Retina (tissue), 1 donor: ENCODE measurements around the gene TREX2.

Experiments
- DNase-seq: peaks from one replicate; pipeline ENCODE4 v3.0.0-alpha.2; 2016

The TREX2 gene

DNA sequence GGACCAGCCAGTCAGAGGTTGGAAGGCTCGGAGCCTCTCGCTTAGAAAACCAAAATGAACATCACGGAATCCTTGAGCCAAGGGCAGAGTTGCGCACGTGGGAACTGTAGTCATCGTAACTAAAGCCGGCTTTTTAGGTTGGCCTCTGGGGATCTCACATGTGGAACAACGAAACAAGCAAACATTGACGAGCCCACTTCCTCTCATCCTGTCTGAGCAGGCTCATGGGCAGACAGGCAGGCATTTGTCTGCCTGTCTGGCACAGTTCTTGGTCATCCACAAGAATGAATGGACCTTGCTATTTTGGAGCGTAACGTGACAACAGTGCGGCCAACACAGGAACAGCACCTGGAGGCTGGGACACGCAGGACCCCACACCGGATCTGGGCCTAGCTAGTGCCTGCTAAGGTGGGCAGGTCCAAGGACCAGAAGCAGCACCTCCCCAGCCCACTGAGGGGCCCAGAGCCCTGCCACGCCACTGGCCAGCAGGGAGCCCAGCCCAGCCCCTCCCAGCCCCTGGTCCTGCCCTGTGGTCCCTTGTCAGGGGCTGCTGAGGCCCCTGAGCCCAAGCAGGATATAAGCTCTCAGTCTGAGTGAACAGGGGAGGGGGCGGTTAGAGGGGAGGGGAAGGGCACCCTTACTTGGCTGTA is 9.2 kb upstream of the TREX2 start:
- no peak for DNase-seq

DNA sequence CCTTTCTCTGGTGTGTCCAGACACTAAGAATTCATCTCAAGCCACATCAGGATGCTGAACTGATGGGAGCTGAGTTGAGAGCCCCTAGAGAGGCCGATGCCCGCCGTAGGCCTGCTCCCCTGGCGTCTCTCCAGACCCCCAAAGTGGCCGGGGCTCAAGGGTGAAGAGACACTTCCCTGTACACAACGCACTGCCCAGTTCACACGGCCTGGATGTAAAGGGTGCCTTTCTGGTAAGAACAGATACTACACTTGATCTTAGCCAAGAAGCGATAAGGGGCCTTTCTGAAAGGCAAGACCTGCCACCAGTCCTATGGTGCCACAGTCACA is 5.1 kb upstream of the TREX2 start:
- DNase-seq, result no peak

DNA sequence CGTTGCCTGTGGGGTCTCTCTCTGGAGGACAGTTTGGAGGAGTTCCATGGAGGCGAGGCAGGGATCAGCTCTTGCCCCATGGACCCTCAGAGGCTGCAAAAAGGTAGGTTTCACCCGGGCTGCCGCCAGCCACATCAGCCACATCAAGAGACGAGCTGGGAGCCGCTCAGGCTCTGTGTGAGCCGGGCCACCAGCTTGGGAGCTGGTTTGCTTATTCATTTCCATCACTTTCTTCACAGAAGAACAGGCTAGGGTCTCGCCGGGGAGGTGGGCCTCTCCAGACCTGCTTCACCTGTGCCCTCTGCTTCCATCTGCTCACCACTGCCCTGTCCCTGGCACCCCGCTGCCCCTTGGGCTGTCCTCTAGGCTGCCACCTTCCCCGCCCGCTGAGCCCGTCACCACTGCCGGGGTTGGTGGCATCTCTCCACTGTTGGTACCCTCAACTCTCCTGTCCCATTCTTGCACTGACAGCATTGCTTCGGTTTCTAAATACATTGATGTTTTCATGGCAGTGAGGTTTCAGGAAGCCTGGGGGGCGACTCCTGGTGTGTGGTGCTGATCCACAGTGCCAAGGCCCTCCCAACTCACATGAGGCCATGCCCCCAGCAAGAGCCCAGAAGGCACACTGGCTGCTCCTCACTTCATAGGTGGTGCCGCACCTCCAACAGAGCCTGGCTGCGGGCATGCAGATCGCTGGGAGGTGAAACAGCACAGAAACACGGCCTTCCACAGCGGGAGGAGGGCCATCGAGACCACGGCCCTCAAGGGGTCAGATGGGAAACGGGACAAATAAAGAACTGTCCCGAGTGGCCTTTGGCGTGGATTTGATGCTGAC is 4.5 kb upstream of the TREX2 start:
- DNase-seq, result no peak

DNA sequence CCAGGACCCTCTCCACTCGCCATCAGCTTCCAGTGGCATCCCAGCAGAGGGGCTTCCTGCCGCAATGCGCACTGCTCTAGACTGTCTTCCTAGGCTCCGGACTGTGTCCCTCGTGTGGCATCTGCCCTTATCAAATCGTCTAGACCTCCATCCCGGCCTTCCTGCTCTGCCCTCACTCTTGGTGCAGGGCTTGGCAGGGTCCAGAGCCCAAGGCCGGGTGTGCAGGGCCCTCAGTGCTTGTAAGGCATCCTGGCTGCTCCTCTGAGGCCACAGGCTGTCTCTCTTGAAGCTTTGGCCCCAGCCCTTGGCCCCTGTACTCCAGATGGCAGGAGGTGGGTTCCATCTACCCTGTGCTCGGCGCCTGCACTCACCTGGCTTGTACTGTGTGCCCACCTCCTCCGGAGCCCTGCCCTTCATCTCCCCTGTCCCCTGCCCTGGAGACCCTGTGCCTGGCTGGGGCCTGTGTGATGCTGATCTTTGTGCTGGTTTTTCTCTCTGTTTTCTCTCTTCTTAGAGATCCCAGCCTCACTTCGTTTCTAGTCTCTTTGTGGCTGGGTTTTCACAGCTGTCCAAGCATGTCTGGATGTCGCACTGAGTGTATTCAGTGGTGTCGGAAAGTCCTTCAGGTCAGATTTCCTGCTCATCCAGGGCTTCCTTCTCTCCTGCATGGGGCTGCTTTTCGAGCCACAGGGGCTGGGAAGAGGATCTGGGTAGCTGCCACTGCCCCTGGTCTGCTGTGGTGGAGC is 3.7 kb upstream of the TREX2 start:
- DNase-seq, result no peak

DNA sequence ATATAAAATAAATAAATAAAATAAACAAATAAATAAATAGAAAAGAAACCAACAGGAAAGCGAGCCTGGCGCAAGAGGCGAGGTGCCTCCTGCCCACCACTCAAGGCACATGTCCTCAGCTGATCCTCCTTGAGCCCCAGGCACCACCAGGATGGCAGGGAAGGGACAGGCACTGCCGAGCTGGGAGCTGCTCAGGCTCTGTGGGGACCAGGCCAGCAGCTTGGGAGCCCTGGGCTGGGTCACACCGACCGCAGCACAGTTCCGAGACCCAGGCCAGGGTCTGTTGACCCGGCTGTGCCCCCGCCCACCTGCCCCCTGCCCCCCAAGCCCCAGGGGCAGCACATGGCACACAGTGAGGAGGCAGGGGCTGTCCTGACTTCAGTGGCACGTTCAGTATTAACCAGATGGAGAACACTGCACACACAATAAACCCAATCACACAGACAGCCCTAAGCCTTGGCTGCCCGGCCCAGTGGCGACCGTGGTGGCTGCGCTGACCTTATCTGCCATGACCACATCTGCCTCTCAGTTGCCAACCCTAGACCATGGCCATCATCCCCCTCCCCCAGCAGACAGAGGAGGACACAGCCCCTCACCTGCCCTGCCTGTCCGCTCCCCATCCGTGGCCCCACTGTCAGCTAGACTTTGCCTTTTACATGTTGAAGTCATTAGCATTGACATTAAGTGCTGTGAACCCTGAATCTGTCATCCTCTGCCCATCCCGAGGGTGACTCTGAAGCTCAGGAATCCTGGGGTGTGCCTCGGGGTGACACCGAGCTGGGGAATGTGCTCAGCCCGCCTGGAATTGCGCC is 2.9 kb upstream of the TREX2 start:
- no peak for DNase-seq

DNA sequence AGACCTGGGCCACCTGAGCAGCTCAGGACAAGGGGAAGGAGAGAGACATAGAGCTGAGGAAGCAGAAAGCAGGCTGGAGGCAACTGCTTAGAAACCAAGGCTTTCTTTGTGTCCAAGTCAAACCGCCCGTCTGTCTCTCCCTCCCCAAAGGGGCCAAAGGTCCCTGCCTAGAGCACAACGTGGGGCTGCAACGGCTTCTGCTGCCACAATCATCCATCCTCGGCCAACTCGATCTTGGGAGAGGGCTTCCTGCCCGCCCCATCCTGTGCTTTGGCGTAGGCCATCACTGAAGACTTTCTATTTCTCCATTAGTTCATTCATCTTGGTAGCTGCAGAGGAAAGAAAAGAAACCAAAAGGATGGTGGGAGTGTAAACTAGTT is 1.7 kb upstream of the TREX2 start:
- no peak for DNase-seq

DNA sequence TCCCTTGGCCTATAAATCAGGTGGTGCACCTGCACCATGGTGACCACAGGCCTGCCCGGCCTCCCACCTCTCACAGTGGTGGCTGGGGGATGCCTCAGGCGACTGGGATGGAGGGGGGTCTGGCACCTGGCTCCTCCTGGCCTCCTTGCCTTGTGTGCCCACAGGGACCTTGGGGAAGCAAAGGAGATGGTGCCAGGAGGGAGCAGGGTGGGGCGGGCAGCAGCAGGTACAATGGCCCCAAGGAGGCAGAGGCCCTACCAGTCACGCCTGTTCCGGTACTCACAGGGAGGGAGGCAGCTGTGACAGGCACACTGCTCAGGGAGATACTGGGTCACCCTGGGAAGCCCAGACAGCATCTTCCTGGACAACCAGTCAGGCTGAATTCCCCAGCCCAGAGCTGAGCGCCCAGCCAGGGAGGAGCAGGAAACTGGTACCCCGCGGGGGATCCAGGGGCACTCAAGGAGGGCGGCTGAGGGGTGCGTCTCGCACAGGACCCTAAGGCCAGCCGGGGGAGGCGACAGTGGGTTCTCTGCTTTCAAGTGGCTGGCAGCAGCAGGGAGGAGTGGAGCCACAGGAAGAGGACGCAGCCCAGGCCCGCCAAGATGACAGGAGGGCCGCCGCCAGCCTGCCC is 1.2 kb upstream of the TREX2 start:
- no peak for DNase-seq

DNA sequence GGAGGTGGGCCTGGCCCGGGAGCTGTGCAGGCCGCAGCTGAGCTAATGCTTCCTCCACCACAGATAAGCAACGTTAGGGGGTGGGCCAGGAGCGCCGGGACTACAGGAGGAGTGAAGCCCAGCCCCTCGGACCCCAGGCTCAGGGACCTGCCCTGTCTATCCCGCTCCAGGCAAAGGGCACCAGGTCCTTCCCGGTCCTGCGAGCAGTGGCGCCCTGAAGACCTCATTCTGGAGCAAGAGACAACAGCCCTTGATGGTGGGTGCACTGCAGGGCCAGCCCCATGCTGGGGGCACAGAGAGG is 730 bp upstream of the TREX2 start:
- no peak for DNase-seq

DNA sequence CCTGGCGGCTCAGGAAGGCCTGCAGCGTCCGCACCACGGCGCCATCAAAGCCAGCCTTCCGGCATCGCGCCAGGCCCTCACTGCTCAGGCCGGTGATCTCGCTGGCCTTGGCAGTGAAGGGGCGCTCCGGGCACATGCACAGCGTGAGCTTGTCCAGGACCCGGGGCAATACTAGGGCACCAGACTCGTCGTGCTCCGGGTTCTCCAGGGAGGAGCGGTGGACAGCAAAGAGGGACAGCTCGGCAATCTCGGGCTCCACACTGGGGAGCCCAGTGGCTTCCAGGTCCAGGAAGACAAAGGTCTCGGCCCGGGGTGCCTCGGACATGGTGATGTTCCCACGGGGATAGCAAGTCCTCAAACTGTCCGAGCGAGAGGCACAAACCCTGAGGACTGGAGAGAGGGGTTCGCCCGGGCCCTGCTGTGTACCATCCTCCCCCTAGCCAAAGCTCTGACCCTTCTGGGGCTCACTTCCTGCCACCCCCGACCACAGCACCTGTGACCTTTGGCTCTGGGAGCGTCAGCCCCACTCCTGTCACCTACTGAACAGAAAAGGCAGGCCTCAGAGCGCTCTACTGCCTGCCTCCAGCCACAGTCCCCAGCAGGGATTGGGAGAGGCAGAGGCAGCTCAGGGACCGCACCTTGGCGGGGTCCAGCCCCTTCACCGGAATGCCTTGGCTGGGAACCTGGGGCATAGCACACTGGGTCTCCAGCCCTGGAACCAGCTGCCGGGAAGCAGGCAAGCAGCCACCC is 575 bp downstream of the TREX2 start:
- DNase-seq, result no peak

DNA sequence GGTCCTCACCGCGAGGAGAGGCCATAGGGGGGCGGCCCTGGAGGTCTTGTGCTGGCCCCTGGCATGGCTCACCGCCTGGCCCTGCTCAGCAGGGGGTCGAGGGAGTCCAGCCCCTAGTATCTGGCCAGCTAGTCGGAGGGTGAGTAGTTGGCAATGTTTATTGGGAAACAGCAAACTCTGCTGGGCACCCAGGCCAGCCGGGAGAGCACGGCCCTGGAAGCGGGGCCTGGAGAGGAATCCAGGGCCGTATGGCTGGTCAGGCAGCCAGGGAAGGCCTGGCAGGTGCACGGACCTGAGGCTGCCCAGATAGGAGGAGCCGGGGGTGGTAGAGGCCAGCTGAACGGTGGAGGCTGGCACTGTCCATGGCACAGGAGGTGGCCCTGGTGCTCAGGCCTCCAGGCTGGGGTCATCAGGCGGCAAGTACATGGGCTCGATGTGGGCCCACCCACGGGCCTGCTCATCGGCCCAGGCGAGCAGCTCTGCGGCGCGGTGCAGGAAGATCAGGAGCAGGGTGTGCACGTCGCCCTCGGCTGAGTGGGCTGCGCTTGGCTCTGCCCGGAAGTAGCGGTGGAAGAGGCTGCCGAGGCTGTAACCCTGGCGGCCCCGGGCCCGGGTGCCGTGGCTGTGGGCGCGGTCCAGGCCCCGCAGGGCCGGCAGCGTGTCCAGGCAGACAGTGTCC is 1.4 kb downstream of the TREX2 start:
- DNase-seq, result no peak

DNA sequence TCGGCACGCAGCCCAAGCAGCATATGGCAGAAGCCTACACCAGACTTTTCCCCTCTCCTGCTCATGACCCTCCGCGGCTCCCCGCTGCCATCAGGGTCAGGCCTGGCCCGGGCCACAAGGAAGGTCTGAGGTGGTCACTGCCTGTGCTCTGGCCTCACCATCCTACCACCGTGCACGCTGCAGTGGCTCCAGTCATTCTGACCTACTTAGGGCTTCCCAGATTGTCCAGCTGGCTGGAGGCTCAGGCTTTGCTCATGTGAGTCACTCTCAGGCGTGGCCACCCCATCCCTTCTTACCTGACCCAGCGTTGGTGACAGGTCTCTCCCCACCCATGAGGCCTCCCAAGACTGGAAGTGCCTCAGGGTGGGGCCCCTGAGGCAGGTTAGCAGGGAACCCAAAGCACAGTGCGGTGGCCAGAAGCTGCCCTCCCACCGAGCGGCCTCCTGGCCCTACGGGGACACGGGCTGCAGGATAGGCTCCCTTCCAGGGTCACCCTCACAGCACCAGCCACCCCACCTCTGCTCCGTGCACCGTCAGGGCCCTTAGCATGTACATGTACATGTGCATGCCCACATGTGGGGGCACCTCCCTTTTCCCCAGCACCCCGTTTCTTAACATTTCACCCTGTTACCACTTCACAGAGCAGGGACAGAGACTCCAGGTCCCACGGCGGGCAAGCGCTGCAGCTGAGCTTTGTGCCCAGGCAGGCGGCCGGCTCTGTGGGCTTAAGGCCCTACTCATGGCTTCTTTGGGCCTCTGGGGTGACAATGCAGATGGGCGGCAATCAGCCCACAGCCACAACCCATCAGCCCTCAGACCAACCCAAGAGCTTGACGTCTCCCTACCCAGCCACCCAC is 2.2 kb downstream of the TREX2 start:
- no peak for DNase-seq

DNA sequence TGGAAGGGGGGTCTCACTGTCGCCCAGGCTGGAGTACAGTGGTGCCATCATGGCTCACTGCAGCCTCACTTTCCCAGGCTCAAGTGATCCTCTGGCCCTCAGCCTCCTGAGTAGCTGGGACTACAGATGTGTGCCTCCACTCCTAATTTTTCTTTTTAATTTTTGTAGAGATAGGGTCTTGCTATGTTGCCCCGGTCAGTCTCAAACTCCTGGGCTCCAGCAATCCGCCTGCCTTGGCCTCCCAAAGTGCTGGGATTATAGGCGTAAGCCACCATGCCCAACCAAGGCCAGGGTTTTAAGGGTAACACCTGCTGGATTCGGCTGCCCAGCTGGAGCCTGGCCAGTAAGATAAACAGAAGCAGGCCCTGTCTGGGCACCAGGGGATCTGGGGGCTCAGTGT is 3.4 kb downstream of the TREX2 start:
- no peak for DNase-seq

DNA sequence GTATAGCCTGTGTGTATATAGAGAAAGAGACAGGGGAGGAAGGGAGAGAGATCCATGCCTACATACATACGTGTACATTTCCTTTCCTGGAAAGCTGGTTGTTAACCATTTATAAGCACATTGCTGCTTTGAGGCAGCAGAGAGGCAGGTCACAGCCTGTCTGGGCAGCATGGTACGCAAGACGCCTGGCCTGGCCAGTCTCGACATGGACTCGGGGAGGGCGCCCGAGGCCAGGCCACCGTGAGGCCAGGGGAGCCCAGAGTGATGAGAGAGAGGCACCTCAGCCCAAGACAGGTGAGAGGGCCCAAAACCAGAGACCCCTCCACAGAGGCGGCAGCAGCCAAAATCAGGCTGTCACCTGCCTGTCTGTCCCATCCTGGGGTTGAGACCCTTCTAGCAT is 3.9 kb downstream of the TREX2 start:
- DNase-seq, result no peak

DNA sequence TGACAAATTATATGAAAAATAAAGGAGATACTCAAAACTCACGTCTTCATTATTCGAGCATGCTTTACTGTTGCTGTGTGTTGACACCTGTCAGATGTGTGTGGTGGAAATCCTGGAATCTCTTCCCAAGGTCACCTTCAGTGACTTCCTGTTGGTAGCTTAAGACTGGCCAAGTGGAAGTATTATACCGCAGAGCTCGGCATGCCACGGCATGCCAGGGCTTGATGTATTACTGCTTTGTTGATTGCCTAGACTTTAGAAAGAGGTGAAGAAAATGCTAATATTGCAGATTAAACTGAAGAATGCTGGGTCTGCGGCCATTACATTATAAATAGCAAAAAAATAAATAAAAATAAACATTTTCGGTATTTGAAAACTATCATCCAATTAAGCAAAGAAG is 4.6 kb downstream of the TREX2 start:
- no peak for DNase-seq

DNA sequence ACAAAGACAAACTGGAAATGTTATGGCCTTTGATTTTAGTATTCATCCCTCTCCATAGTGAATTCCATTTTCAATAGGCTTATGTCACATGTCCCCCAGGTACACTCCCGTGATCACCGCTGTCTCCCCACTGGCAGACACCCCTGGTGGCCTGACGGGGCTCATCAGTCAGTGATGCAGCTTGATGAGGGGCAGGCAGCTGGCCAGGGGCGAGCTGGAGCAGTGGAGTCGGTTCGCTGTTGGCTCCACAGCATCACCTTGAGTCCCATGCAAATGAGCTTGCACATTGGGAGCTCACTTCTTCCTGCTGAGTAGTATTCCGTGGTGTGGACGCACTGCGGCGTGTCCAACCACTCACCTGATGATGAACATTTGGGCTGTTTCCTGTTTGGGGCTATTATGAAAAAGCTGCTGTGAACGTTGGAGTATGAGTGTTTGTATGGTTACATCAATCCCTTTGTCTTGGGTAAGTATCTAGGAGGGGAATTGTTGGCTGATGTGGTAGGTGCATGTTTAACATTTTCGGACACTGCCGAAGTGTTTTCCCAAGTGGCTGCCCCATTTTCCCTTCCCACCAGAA is 5.2 kb downstream of the TREX2 start:
- DNase-seq, result no peak

DNA sequence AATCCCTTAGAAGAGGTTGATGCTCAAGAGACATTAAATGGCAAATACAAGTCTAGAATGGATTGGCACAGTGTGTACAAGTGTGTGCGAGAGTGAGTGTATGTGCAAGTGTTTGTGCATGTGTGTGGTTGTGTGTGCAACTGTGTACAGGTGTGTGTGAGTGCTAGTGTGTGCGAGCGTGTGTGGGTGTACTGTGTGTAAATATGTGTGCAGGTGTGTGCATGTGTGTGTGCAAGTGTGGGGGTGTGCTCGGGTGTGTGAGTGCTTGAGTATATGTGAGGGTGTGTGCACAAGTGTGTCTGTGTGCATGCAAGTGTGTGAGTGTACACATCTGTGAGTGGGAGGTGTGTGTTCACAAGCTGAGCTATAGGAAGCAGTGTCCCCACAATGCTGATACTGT is 5.9 kb downstream of the TREX2 start:
- no peak for DNase-seq

DNA sequence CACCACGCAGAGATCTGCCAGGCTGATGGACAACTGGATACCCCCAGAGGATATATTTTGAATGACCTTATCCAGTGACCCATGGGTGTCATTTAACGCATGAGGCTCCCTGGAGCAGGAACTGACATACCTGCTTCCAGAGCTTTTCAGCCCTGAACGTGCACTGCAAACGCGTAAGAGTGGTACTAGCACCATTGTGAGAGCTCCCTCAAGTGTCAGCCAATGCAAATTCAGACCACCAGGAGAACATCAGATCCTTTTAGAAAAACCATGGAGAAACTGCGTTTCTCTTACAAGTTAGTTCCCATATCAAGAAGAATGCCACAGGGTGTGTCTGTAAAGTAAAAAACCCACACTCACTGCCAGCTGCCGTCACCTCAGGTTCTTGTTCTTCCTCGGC is 7.3 kb downstream of the TREX2 start:
- no peak for DNase-seq

DNA sequence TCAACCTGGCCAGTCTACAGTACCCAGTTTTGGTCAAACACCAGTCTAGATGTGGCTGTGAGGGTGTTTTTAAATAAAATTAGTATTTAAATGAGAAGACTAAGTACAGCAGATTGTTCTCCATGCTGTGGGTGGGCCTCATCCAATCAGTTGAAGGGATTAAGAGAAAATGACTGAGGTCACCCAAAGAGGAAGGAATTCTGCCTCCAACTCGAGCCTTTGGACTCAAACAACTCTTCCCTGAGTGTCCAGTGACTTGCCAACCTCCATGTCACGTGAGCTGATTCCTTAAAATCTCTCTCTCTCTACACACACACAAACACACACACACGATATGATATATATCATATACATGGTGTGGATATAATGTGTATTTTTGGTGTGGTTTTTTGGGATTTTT is 10.0 kb downstream of the TREX2 start:
- DNase-seq, result no peak

DNA sequence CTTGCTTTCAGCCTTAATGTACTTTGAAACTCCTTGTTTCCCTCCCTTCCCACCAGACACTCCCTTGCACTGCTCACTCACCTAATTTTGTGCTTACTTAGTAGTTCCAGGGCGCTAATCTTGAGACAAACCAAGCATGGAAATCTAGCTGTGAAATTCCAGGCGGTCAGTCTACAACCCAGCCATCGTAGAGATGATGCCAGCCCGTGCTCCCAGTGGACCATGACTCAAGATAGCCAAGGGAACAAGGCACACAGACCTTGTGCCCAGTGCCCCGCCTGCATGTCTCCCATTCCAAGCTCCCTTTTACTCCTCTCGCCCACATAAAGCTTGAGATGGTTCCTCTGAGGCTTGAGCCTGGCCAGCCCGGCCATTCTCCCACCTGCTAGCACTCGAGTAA is 11.1 kb downstream of the TREX2 start:
- DNase-seq, result no peak

DNA sequence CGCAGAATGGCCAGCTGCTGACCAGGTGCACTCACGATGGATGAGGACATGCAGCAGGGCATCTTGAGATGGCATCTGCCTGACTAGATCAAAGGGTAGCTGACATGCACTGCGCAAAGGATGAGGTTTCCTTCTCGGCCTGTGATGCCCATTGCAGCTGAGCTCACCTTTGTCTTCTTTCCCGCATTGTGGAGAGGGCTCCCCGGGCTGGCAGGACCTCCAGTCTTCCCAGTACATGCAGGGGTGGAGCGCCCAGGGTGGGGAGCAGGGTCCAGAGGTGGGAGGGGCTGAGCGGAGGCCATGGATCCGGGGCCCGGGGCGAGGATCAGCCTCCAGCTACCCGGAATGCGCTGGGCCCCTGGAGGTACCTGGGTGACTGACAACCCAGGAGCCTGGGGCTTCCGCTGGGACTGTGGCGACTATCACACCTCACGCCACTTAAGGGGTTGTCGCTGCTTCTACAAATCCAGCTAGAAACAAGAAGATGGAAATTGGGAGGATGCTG is 12.0 kb downstream of the TREX2 start:
- no peak for DNase-seq
